ENCODE results near the gene IL20RB. TPM values are rescaled to one million over a fixed set of nuclear protein-coding genes. Genes with fewer than 3 reads are reported as not detected.
A peak's percentile ranks its signal among the peaks of the same experiment; 100 is the strongest.

IL20RB gene
- polyA plus RNA-seq, 3 donors, result 0.16 to 1.2 TPM; not detected in 1

GRCh38 chr3:137008131-137008530, 50.3 kb downstream of the IL20RB start:
- H3K27ac Mint-ChIP-seq, result peak overlapping the region in 1 of 7 donors; percentile 60
- WGBS (ENCODE audit: insufficient coverage), result 50% methylated on average over 2 of the region's 3 CpGs
- no peaks in the 10 kb centered on the region for H3K79me2 ChIP-seq (ENCODE audit: insufficient read depth, low read length)

GRCh38 chr3:137008976-137009375, 51.2 kb downstream of the IL20RB start:
- Histone ChIP-seq H4K20me1 (ENCODE audit: insufficient read depth, low read length) (no peaks in the 10 kb centered on the region), H3K27ac (ENCODE audit: low read depth in 1 of 2, low read length in 2 of 2) (no peak overlapping the region), H3K4me2 (replicated peaks; ENCODE audit: extremely low read depth, low read length, poor library complexity, severe bottlenecking) (no peak overlapping the region), H3K36me3 (replicated peaks in 1 of 2; ENCODE audit: control insufficient read depth in 1 of 2, insufficient read depth in 2 of 2, low read length in 2 of 2) (no peaks in the 10 kb centered on the region), H2AFZ (ENCODE audit: insufficient read depth, low read depth, low read length, poor library complexity, severe bottlenecking) (no peak overlapping the region), H3K4me1 (ENCODE audit: control insufficient read depth in 1 of 2, insufficient read depth in 2 of 2, low read length in 2 of 2) (peaks cover 0 to 5% of the 10 kb centered on the region in 2 donors), H3K4me3 (replicated peaks in 1 of 3; ENCODE audit: low read depth in 2 of 3, low read length in 3 of 3) (no peak overlapping the region), H3K9me3 (replicated peaks in 1 of 2; ENCODE audit: control insufficient read depth in 1 of 2, insufficient read depth in 1 of 2, low read length in 2 of 2) (no peaks in the 10 kb centered on the region), H3K9ac (ENCODE audit: insufficient read depth, low read length, poor library complexity, severe bottlenecking) (no peak overlapping the region), H3K79me2 (ENCODE audit: insufficient read depth, low read length) (no peaks in the 10 kb centered on the region), H3K27me3 (ENCODE audit: control insufficient read depth in 2 of 2, insufficient read depth in 2 of 2, low read length in 2 of 2) (no peaks in the 10 kb centered on the region)
- intact Hi-C loops (cut with micrococcal nuclease), result no loop called here
- H3K27ac Mint-ChIP-seq, result peak overlapping the region in 1 of 7 donors; percentile 59
- H3K27me3 Mint-ChIP-seq (ENCODE audit: low read depth in 3 of 3), result peaks cover 0 to 1% (median 1%) of the 10 kb centered on the region in 3 donors
- H3K4me1 Mint-ChIP-seq, result peaks cover 9% of the 10 kb centered on the region
- 100% methylated on average over 4 of the region's 4 CpGs for WGBS (ENCODE audit: insufficient coverage)
- peaks cover 0 to 3% (median 0%) of the 10 kb centered on the region in 7 donors for H3K9me3 Mint-ChIP-seq
- no peak for DNase-seq
- peaks cover 0 to 4% of the 10 kb centered on the region in 2 donors for H3K36me3 Mint-ChIP-seq
- no peak overlapping the region for H3K4me3 Mint-ChIP-seq
- no peak for TF ChIP-seq CTCF (IDR thresholded peaks at IDR 0.05)

More at GRCh38 chr3:137008131-137008530, 50.3 kb downstream of the IL20RB start:
- Histone ChIP-seq H2AFZ (ENCODE audit: insufficient read depth, low read depth, low read length, poor library complexity, severe bottlenecking) (no peak overlapping the region), H3K27me3 (ENCODE audit: control insufficient read depth in 2 of 2, insufficient read depth in 2 of 2, low read length in 2 of 2) (no peaks in the 10 kb centered on the region), H4K20me1 (ENCODE audit: insufficient read depth, low read length) (no peaks in the 10 kb centered on the region), H3K9me3 (replicated peaks in 1 of 2; ENCODE audit: control insufficient read depth in 1 of 2, insufficient read depth in 1 of 2, low read length in 2 of 2) (no peaks in the 10 kb centered on the region), H3K4me3 (replicated peaks in 1 of 3; ENCODE audit: low read depth in 2 of 3, low read length in 3 of 3) (no peak overlapping the region), H3K9ac (ENCODE audit: insufficient read depth, low read length, poor library complexity, severe bottlenecking) (no peak overlapping the region), H3K27ac (ENCODE audit: low read depth in 1 of 2, low read length in 2 of 2) (no peak overlapping the region), H3K4me2 (replicated peaks; ENCODE audit: extremely low read depth, low read length, poor library complexity, severe bottlenecking) (no peak overlapping the region), H3K36me3 (replicated peaks in 1 of 2; ENCODE audit: control insufficient read depth in 1 of 2, insufficient read depth in 2 of 2, low read length in 2 of 2) (no peaks in the 10 kb centered on the region), H3K4me1 (ENCODE audit: control insufficient read depth in 1 of 2, insufficient read depth in 2 of 2, low read length in 2 of 2) (peaks cover 0 to 7% of the 10 kb centered on the region in 2 donors)
- TF ChIP-seq CTCF (IDR thresholded peaks at IDR 0.05), result no peak
- intact Hi-C loops (cut with micrococcal nuclease), result no loop called here
- Mint-ChIP-seq H3K9me3 (peaks cover 0 to 3% (median 0%) of the 10 kb centered on the region in 7 donors), H3K36me3 (peaks cover 0 to 4% of the 10 kb centered on the region in 2 donors), H3K4me1 (peaks cover 13% of the 10 kb centered on the region), H3K27me3 (ENCODE audit: low read depth in 3 of 3) (peaks cover 0 to 3% (median 1%) of the 10 kb centered on the region in 3 donors), H3K4me3 (no peak overlapping the region)
- no peak for DNase-seq
